ENCODE data around the gene SALL1. TPM values are rescaled to one million over a fixed set of nuclear protein-coding genes. Genes with fewer than 3 reads are reported as not detected.

Gene SALL1
- total RNA-seq, 1 donor from 2014 or later: 25.2 TPM

DNA sequence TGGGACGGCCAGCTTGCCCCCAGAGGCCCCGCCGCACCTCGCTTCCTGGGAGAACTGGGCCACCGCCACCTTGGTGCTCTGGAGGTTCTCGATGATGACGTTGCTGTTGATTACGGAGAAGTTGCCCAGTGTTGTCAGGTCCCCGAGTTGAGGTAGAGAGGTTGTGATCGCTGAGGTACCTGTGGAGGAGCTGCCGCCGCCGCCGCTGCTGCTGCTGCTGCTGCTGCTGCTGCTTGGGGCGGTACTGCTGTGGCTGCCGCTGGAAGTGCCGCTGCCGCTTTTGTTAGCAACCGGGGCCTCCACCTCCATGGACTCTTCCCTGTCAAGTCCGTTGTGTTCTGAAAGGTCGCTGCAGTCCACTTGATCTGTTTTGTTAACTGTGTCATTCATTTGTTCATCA is 9.5 kb downstream of the SALL1 start:
- no peak for DNase-seq (ENCODE audit: low read depth)

DNA sequence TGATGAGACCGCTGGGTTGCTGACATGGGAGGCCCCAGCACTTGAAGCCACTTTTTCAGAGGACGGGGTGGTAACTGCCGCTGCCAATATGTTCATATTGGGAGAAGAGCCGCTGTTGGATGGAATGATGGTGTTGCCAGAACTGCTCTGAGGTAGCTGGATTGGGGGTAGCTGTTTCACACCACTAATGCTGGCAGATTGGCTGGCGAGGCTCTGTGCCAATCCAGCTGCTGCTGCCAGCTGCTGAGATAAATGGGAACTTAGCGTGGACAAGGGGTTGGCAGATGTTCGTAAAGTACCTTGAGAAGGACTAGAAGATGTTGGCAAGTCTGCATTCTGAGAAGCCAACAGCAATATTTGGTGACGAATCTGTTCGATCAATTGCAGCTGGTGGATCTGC is 10.0 kb downstream of the SALL1 start:
- no peak for DNase-seq (ENCODE audit: low read depth)

DNA sequence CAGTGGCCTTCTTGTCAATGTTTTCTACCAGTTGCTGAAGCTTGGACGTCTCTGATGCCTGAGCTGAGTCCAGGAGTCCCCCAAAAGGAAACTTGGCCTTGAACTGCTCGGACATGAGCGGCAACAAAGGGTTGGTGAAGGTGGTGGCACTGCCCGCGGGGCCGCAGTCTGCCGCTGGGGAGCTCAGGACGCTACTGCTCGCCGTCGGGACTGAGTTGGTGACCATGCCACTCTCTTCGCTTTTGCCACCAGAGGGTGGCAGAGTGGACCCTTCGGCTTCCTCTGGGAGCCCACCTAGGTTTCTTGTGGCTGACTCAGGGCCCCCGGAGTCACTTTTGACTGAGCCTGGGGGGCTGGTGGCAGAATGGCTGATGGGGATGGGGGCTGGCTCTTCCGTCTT is 11.0 kb downstream of the SALL1 start:
- DNase-seq (ENCODE audit: low read depth): no peak

DNA sequence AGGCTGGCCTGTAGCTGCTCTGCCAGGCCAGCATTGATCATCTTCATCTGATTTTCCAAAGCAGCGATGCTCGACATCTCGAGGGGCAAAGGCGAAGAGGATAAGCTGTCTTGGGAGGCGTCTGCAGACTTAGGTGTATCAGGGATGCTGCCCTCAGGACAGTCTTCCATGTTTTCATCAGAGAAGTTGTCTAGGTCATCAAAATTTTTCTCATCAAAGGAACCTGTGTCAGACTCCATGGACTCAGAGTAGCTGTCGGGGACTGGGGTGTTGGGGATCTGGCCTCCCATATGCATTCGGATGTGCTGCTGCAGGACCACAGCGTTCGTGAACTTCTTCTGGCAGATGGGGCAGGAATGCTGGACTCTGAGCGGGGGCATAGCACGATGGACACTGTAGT is 11.5 kb downstream of the SALL1 start:
- no peak for DNase-seq (ENCODE audit: low read depth)

DNA sequence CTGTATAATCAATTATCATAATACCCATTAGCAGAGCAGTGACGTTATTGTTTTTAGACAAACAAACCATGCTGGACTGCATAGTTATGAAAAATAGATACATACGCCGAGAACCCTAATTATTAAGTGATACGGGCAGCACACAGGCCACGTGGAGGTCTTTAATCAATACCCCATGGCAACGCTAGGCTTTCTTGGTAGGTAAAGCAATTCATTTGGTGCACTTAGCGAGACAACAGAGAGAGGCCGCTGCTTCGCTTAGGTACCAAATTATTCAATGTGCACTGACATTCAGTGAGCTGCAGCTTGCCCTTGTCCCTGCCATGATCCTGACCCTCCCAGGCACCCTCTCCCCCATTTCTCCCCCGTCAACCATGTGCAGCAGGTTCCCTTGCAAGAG is 12.9 kb downstream of the SALL1 start:
- no peak for DNase-seq (ENCODE audit: low read depth)

DNA sequence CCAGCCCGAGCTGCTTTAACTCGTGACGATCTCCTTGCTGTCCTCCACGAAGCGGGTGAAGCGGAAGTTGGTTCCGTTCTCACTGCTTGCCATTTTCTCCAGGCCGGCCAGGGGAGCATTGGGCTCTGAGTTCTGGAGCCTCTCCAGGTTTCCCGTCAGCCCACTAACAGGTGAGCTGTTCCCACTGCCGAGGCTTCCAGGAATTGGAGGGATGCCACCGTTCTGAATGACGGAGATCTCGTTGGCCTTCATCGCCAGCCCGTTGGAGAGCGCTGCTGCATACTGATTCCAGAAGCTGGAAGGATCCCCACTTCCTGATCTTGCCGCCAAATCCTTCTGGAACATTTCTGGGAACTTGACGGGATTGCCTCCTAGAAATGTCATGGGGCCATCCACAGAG is 14.0 kb downstream of the SALL1 start:
- DNase-seq (ENCODE audit: low read depth): peak; percentile 78

DNA sequence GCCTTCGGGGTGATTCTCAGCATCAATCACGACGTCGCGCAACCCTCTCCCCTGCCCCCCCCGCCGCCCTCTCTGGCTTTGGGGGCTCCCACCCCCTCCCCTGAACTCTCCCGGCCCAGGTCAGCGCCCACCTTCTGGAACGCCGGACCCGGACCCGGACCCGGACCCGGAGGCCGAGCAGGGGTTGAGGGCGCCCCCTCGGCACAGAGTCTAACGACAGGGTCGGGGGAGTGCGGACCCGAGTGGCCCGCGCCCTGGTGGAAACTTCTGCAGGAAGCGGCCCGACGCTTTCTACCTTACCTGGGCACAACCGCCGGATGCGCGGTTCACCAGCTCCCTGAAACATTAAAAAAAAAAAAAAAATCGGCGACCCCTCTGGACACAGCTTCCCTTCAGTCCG is 16.2 kb downstream of the SALL1 start:
- no peak for DNase-seq (ENCODE audit: low read depth)

DNA sequence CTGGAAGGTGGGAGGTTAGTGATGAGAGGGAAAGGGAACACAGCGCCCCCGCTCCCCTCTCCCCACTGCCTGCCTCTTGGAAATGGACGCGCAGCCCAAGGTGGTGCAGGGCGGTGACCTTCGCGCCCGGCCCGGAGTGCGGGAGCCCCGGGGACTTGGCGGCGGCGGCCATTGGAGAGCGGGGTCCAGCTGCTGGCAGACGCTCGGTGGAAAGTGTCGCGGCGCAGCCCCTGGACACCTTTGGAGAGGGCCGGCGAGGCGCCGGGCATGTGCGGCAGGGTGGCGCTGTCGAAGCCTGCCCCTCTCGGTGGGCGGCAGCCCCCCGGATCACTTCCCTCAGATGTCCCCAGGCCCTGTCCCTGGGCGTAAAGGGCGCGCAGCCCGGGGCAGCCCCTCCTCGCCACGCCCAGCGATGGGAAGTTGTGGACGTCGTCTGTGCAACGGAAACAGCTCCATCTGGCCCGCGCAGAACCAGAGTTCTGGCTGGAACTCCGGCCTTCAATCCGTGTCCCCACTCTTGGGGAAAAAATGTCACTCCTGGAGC is 16.7 kb downstream of the SALL1 start:
- DNase-seq (ENCODE audit: low read depth): no peak

DNA sequence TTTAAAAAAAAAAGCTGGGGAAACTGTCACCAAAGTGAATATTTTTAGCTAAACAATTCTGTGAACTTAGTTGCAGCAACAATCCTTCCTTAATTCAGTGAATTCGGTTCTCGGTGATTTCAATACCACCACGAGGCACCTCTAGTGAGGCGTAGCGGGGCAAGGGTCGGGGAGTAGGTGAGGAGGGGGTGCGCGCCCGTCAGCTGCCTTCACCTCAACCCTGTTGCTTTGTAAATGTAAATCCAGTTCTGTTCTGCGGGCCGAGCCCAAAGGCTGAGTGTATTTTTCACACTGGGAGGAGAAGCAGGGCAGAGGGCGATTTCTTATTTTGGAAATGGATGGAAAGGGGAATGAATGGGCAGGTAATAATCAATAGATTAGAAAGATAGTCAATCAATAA is 17.4 kb downstream of the SALL1 start:
- DNase-seq (ENCODE audit: low read depth): no peak

DNA sequence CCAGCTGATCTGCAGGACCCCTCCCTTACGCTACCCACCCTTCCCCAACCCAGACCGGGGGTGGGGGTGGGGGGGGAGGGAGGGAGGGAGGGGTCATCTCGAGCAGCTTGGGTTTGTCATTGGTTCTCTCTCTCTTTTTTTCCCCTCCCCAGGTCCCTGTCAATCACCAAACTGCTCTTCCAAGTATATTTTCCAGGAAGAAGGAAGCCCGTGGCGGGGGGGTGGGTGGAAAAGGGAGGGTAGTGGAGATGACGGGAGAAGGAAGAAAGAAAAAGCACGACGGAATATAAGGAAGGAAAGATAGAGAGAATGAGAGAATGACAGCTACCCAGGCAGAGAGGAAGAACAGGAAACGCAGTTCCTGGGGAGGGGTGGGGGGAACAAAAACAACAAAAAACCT is 17.9 kb downstream of the SALL1 start:
- DNase-seq (ENCODE audit: low read depth): no peak

DNA sequence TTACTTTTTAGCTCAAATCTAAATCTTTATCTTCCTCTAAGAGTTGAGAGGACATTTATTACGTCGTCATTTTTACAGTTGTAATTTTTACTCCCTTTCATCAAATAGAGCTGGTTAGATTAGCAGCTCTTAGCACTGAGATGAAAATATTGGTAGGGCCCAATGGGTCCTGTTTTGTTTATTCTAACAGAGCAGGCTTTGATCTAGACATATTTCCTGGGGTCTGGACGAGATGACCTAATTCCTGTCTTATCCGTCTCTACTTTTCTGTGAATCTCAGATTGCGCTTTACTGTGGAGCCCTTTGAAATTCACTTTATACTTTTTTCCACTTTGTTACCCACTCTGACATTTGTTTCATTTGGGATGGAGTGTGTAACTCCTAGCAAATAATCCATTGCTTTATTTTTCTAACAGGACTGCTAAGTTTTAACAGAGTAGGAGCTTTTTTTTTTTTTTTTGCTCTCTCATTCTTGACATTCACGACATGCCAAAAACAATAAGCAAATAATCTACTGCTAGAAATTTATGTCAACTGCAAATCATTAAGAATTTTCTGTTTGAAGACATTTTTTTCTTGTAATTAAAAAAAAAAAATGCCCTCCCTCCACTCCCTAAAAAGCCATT is 18.5 kb downstream of the SALL1 start:
- DNase-seq (ENCODE audit: low read depth): no peak

DNA sequence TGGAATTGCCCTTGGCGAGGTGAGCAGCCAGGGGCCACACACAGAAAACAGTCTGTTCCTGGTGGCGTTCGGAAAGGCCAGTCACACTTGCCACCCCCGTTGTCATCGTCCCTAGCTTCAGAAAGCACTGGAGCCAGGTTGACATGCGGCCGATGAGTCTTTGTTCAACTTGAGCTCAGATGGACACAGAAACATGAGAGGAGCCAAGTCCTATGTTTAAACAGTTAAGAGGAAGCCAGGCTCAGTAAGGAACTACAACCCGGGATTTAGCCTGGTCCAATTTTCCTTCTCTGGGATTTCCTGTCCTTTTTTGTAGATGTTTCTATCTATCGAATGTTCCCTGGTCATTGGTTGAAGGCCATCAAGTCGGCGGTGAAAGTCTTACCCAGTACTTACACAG is 19.5 kb downstream of the SALL1 start:
- no peak for DNase-seq (ENCODE audit: low read depth)

DNA sequence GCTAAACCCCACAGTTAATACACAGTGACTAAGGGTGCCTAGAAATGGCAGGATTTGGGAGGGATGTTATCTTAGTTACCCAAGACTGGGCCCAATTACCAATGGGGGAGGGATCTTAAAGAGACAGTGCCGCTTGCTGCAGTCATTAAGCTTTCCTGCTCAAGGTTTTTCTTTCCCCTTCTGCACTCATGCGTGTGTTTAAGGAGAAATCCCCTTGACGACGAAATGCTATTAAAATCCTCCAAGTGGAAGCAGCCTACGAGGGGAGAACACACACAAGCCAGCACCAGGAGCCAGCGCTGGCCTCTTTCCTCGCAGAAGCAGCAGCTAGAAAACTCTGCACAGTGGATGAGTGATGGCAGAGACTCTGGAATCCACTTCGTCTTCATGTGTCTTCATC is 22.0 kb downstream of the SALL1 start:
- peak; percentile 79 for DNase-seq (ENCODE audit: low read depth)

DNA sequence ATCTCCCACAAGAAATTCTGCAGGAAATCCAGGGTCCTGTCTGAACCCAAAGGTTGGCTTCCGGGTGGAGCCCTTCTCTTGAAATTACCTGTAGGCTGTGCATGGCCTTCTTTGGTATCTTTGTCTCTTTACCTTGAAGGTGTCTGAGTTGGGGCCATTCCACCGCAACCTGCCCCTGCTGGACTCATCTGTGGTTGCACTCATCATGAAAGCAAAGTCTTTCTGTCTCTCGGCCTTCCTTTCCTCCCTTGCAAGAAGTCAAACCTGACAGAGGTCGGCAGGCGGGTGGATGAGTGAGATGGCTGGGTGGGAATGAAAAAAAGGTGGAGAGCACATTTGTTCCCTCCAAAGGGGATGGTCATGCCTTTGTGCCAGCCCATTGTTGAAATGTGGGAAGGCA is 25.1 kb downstream of the SALL1 start:
- no peak for DNase-seq (ENCODE audit: low read depth)

DNA sequence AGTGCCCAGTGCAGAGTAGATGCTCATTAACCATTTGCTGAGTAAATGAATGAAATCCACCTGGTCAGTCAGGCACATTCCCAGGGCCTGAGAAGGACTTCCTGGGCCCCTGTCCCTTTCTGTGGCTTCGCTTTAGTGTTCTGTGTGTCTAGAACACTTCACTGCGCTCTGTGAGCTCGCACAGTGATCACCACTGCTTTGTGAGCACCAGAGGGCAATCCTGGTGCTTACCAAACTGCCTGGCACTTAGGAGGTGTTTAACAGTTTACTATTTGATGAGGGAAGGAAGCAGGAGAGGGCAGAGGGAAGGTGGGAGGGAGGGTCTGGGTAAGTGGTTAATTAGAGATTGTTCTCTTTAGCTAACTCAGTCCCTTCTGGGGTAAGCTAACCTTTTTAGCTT is 26.2 kb downstream of the SALL1 start:
- DNase-seq (ENCODE audit: low read depth): no peak

DNA sequence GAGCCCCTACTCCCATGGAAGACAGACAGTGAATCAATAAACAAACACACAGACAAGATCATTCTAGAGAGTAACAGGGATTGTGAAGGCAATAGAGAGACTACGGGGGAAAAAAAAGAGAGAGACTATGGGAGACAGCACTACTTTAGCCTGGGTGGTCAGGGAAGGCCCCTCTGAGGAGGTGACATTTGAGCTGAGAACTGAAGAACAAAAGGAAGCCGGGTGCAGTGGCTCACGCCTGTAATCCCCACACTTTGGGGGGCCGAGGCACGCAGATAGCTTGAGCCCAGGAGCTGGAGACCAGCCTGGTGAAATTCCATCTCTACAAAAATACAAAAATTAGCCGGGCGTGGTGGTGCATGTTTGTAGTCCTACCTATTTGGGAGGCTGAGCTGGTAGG is 29.2 kb downstream of the SALL1 start:
- DNase-seq (ENCODE audit: low read depth): no peak

DNA sequence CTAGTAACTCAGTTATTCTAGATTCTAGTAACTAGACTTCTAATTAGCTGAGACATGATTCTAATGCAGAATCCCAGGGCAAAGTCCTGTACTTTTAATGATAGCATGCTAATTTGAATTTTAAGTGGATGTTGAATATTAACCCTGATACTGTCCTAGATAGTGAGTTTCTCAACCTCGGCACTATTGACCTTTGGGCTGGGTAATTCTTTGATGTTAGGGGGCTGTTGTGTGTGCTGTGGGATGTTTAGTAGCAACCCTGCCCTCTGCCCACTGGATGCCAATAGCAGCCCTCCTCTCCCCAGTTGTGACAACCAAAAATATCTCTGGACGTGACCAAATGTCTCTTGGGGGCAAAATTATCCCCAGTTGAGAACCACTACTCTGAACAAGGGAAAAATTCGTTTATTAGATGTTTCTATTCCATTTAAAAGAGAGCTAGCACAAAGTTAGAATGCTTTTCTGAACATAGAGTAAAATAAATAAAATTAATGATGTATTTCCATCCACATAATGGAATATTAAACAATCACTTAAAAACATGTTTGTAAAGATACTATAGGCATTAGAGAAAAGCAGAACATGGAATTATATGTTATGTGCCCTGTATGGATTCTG is 30.2 kb downstream of the SALL1 start:
- no peak for DNase-seq (ENCODE audit: low read depth)

DNA sequence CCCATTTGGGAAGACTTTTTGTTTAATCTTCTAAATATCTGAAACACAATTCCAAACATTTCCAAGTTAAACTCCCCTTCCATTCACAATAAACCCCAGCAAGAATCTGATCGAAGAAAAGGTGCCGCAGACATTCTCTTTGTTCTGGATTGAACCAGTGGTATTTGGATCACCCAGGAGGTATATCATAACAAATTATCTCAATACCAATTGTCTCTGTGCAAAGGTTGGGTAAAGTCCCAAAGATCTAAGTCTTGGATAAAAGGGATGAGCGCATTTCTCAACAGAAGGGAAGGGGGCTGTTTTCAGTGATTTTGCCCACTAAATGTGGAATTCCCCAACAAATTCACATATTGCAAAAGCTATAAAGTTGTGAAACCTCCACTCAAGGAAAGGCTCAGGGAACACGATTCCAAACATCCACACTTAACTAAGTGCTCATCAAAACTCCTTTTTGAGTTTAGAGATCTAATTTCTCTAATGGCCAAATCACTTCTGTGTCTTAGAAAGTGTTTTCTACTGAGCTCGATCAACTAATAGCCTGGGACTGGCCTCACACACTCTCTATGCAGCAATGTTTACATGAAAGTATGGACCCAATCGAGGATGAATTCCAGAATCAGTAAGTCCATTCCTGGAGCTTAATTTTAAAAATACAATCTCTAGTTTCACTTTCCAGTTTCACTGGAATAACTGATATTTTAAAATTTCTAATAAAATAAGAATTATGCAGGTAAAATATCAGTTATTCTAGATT is 30.9 kb downstream of the SALL1 start:
- DNase-seq (ENCODE audit: low read depth): no peak

DNA sequence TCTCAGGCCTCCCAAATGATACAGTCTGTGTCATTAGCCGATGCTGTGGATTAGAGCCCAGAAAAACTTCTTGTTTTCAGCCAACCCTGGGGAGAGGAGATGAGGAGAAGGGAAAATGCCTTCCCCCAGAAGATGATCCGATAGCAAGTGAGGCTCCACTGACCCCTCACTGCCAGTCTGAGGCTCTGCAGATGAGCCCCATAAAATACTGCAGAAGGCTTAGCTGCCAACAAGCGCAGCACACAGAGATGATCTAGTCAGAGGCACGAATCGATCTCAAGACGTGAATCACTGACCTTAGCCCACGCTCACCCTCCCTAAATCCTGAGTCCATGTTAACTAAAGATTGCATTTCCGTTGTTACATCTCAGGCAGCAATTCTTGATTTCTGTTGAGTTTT is 31.5 kb downstream of the SALL1 start:
- no peak for DNase-seq (ENCODE audit: low read depth)

DNA sequence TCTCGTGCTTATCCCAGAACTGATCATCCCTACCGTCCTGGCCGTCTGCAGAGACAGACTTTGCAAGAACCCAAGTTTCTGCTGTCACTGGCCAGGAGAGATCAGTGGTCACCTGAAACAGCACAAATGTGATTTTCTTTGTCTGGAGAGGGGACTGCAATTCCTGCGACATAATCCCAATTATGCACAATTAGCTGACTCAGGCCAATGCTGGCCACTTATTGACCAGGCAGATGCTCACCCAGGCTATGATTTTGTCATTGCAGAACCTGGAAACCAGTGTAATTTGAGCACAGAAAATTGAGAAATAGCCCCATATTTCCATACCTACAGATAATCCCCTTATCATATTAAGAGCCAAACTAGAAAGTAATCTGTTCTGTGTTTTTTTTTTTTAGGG is 34.7 kb downstream of the SALL1 start:
- no peak for DNase-seq (ENCODE audit: low read depth)

DNA sequence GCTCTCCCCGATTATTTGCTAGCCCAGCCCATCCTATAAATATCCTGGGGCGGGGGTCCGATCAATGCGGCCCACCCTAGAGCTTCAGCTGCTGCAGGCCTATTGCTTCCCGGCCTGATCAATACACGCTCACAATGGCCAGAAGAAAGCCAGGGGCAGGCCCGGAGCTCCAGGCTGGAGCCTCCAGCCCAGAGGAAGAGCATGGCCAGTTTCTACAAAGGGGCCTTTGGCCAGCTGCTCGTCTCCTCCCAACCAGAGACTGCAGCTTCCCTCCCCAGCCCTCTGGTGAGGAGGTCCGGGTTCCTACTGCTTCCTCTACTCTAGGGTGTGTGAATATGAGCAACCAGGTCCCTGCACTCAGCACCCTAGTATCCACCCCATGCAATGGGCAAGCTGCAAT is 36.7 kb downstream of the SALL1 start:
- no peak for DNase-seq (ENCODE audit: low read depth)

DNA sequence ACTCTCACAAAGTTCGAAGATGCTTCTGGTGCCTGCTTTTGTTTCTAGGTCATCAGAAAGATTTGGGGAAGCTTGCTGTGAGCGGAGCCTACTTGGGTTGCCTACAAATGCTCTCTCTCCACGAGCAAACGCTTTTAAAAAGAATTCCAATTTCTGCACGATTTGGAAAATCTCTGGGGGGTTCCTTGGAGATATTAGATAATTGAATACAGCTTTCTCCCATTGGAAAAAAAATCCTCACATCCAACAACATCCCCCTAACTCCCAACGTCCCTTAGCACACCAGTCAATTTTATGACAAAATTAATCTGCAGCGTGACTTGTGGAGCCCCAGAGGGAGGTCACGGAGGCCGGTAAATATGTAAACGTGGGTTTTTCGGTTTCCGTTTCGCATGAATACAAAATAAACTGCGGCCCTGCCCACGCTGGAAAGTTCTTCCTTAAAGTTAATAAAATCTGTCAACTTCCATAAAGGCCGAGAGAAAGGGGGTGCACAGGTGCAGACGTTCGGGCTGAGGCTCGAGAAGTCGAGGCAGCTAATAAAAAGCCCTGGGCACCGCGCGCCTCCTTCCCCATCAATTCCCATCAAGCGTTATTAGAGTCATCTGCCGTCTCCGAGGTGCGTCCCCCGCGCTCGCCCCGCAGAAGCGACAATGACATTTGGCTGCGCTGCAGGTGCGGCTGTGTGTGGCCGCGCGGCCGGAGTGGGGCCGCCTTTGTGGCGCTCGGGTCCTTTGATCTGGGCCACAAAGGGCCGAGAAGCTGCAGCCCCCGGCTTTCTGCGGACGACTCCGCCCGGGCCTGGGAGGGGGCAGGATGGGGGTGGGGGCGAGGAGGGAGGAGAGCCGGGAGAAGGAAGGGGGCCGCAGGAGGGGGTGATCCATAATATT is 37.6 kb downstream of the SALL1 start:
- DNase-seq (ENCODE audit: low read depth): no peak
